B cell (primary cell): ENCODE data around the gene SRRM2.

Experiments
- CTCF ChIP-seq: fragments of 200-600 bp; IDR thresholded peaks from one replicate; pipeline ENCODE4 v1.8.0; 2022; ENCODE audit warnings: antibody characterized with exemption, mild to moderate bottlenecking
- EZH2 ChIP-seq: IDR thresholded peaks from 2 replicates; pipeline ENCODE4 v1.6.1; 2012; ENCODE audit warnings: borderline replicate concordance, low read depth, mild to moderate bottlenecking, moderate library complexity, low read length; ENCODE audit not compliant: insufficient read depth, poor library complexity, severe bottlenecking

- TF ChIP-seq CTCF, result no peak
- no peak for TF ChIP-seq EZH2
These were observed 14.5 kb upstream of the SRRM2 start for GRCh38 chr16:2737895-2738418.
